Upper lobe of right lung (tissue), 1 donor: ENCODE results near the gene TRIM51. TPM values are rescaled to one million over a fixed set of nuclear protein-coding genes. Genes with fewer than 3 reads are reported as not detected.
A peak's percentile ranks its signal among the peaks of the same experiment; 100 is the strongest.
"Not testable (repeated sequence)": the region's sequence is repeated elsewhere in the genome, so short reads cannot be mapped to it uniquely, and the experiment has no call there.

Source experiments
- ATAC-seq: fragments of 200-7000 bp; cut with Tn5 transposase; one replicate; pipeline ENCODE4 v1.9.1; 2020; ENCODE audit warnings: mild to moderate bottlenecking, moderate library complexity
- DNase-seq: peaks from one replicate; pipeline ENCODE4 v3.0.0-alpha.2; 2020
- H3K27ac ChIP-seq: fragments of 200-600 bp; one replicate; pipeline ENCODE4 v1.8.0; 2022
- H3K27me3 ChIP-seq: fragments of 200-600 bp; one replicate; pipeline ENCODE4 v1.8.0; 2022; ENCODE audit warnings: mild to moderate bottlenecking
- H3K36me3 ChIP-seq: fragments of 200-600 bp; one replicate; pipeline ENCODE4 v1.8.0; 2022
- H3K4me1 ChIP-seq: fragments of 200-600 bp; one replicate; pipeline ENCODE4 v1.8.0; 2022
- H3K4me3 ChIP-seq: fragments of 200-600 bp; one replicate; pipeline ENCODE4 v1.8.0; 2022; ENCODE audit warnings: mild to moderate bottlenecking
- H3K9me3 ChIP-seq: fragments of 200-600 bp; one replicate; pipeline ENCODE4 v1.8.0; 2022
- intact Hi-C: fragments of 100-400 bp; cut with DNase I; formaldehyde crosslinking; loops from one replicate; pipeline ENCODE4 v1.11.0; 2022
- total RNA-seq: library from RNA; stranded (reverse); fragmentation: NEBNext Ultra II Directional; extraction: Animal tissue kit (Norgen Biotek cat#: 25700); gene quantifications from one replicate; pipeline ENCODE4 v1.2.1, GENCODE V29; 2021
- TF ChIP-seq, protein P1 (sequence below): fragments of 200-600 bp; IDR thresholded peaks from one replicate; pipeline ENCODE4 v1.8.0; 2022; ENCODE audit warnings: antibody characterized with exemption
- donor health status: DM: no; HTN: yes; CAD: no; lungs with severe emphysema.

The TRIM51 gene
- total RNA-seq, 1 donor from 2014 or later, result not detected

DNA sequence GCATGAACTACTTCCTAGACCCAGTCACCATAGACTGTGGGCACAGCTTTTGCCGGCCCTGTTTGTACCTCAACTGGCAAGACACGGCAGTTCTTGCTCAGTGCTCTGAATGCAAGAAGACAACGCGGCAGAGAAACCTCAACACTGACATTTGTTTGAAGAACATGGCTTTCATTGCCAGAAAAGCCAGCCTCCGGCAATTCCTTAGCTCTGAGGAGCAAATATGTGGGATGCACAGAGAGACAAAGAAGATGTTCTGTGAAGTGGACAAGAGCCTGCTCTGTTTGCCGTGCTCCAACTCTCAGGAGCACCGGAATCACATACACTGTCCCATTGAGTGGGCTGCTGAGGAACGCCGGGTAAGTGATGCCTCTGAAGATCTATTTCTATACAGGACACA is 2.4 kb downstream of the TRIM51 start:
- H3K4me1 ChIP-seq, ATAC-seq, H3K27ac ChIP-seq, H3K4me3 ChIP-seq, H3K36me3 ChIP-seq, DNase-seq, H3K9me3 ChIP-seq, intact Hi-C loops, H3K27me3 ChIP-seq: not testable (repeated sequence)

DNA sequence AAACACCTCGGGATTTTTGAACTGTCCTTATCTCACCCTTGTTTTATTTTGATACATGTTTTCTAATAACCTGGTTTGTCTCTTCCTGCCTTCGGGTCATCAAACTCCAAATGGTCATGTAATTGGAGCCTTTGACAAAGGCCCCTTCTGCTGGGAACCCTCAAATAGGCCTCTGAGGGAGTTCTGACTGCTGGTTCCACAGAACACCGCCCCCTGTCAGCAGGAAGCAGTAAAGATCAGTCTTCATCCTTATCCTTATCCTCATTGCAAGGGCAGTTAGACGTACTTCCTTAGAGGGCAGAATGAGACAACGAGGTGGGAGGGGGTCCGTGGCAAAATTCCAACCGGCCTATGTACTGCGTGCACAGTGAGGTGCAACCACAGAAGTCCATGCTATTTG is 12.1 kb downstream of the TRIM51 start:
- ATAC-seq, result no peak
- TF ChIP-seq, protein P1, sequence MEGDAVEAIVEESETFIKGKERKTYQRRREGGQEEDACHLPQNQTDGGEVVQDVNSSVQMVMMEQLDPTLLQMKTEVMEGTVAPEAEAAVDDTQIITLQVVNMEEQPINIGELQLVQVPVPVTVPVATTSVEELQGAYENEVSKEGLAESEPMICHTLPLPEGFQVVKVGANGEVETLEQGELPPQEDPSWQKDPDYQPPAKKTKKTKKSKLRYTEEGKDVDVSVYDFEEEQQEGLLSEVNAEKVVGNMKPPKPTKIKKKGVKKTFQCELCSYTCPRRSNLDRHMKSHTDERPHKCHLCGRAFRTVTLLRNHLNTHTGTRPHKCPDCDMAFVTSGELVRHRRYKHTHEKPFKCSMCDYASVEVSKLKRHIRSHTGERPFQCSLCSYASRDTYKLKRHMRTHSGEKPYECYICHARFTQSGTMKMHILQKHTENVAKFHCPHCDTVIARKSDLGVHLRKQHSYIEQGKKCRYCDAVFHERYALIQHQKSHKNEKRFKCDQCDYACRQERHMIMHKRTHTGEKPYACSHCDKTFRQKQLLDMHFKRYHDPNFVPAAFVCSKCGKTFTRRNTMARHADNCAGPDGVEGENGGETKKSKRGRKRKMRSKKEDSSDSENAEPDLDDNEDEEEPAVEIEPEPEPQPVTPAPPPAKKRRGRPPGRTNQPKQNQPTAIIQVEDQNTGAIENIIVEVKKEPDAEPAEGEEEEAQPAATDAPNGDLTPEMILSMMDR, result no peak
- H3K36me3 ChIP-seq, result no peaks in the 10 kb centered on the region
- DNase-seq, result no peak
- H3K4me3 ChIP-seq, result no peak overlapping the region
- H3K27me3 ChIP-seq, result no peaks in the 10 kb centered on the region
- no peak overlapping the region for H3K27ac ChIP-seq
- no peaks in the 10 kb centered on the region for H3K4me1 ChIP-seq
- intact Hi-C loops, result no loop called here
- no peaks in the 10 kb centered on the region for H3K9me3 ChIP-seq

DNA sequence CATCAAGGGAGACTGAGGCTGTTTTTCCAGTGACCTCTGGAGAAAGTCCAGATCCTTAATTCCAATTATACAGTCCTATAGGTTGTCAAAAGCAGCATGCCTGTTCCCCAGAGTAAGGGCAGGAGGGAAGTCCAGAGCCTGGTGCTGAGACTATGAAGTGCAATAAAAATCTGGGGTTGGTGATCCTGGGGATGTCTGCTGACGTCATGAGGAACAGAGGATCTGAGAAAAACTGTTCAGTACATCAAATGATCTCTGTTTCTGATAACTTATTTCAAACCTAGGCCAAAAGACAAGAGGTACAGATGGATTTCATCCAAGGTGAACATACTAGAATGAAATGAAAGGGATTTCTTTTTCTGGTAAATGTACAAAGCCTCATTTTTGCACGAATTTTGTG is 19.2 kb downstream of the TRIM51 start:
- intact Hi-C loops, result no loop called here
- no peak for ATAC-seq
- Histone ChIP-seq H3K36me3 (no peaks in the 10 kb centered on the region), H3K27ac (no peak overlapping the region), H3K27me3 (no peaks in the 10 kb centered on the region), H3K4me1 (no peaks in the 10 kb centered on the region), H3K4me3 (no peak overlapping the region), H3K9me3 (no peaks in the 10 kb centered on the region)
- TF ChIP-seq, protein P1, result no peak
- DNase-seq, result no peak

DNA sequence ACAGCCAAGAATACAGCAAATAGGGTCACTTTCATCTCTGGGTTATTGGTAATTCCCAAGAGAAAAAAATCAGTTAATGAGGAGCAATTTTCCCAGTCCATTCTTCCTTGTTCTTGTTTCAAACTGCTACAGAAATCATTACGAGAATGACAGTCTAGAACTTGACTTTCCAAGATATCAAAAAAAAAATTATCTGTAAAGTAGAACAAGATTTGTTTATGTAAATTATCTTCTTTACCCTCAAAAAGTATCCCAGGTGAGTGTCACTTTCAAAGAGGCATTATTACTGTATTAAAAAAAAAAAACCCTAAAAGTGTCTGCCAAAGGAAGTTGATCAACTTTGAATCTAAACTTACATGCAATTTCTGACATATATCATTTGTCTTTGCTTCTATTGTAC is 31.4 kb downstream of the TRIM51 start, which contains the start of gene OR5W2:
OR5W2 (minus strand) TSS at position 101 of the 400 bp plus-strand sequence; CDS start at position 101, 0 bp downstream.
- ATAC-seq (no peak), DNase-seq (no peak)
- H3K4me1 ChIP-seq, result no peaks in the 10 kb centered on the region
- H3K27me3 ChIP-seq, result no peaks in the 10 kb centered on the region
- TF ChIP-seq, protein P1, result no peak
- no peak within 1 kb of the TSS for H3K27ac ChIP-seq
- H3K4me3 ChIP-seq, result no peak within 1 kb of the TSS
- intact Hi-C loops, result no loop called here
- no peaks in the 10 kb centered on the region for H3K9me3 ChIP-seq
- no peaks in the 10 kb centered on the region for H3K36me3 ChIP-seq

DNA sequence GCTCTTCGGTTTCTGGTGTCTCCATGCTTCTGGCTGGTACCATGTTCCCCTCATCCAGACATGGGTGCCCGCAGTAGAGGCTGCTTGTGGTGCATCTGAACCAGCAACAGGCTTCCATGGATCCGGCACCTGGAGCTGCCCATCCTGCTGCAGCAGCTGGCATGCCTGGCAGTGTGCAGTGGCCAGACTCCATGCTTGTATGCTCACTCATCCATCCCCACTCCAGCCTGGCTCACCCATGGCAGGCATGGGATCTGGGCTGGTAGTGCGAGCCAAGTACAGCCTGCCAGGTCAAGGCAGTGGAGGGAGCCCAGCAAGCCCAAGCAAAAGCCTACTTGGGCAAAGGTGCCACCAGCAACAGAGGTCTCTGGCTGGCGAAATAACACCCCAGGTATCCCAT is 37.4 kb downstream of the TRIM51 start:
- TF ChIP-seq, protein P1, result no peak
- Histone ChIP-seq H3K4me1 (no peaks in the 10 kb centered on the region), H3K4me3 (no peak overlapping the region), H3K9me3 (no peaks in the 10 kb centered on the region), H3K27ac (no peak overlapping the region), H3K27me3 (no peaks in the 10 kb centered on the region), H3K36me3 (no peaks in the 10 kb centered on the region)
- intact Hi-C loops, result no loop called here
- no peak for ATAC-seq
- peak; percentile 41 for DNase-seq

DNA sequence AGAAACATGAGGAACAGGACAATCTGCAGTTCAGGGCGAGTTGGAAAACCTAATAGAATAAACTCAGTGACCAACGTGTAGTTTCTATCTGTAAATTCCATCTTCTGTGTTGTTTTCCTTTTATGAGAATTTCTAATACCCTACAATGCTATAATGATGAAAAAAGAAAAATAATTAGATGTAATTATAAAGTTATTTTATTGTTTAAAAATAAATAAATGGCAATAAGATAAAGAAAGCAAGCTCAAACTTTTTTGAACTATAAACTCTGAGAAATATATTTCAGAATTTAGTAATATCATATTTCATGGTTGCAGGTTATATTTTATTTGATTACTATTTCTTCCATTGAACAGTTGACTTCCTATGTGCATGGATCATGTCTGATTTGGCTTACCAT is 53.2 kb downstream of the TRIM51 start, which contains the start of gene OR5I1:
OR5I1 (minus strand) TSS at position 101 of the 400 bp plus-strand sequence; CDS start at position 101, 0 bp downstream.
- ATAC-seq, result no peak
- intact Hi-C loops, result no loop called here

More for the DNA sequence above, 53.2 kb downstream of the TRIM51 start, which contains the start of gene OR5I1:
- Histone ChIP-seq H3K27me3 (no peaks in the 10 kb centered on the region), H3K4me1 (no peaks in the 10 kb centered on the region), H3K36me3 (no peaks in the 10 kb centered on the region), H3K27ac (no peak within 1 kb of the TSS), H3K9me3 (no peaks in the 10 kb centered on the region), H3K4me3 (no peak within 1 kb of the TSS)
- TF ChIP-seq, protein P1, result no peak
- no peak for DNase-seq

Other genes starting within 250 kb of the TRIM51 start
- not detected for gene OR4P4, start 248.2 kb upstream of the TRIM51 start, total RNA-seq
- gene OR4S2, start 235.0 kb upstream of the TRIM51 start, total RNA-seq, result not detected
- not detected for gene OR4C6, start 221.1 kb upstream of the TRIM51 start, total RNA-seq
- gene OR5D13, start 109.9 kb upstream of the TRIM51 start, total RNA-seq, result not detected
- gene OR5D14, start 87.7 kb upstream of the TRIM51 start, total RNA-seq, result not detected
- gene OR5L1, start 71.9 kb upstream of the TRIM51 start, total RNA-seq, result not detected
- gene OR5D18, start 63.7 kb upstream of the TRIM51 start, total RNA-seq, result not detected
- gene OR5L2, start 56.1 kb upstream of the TRIM51 start, total RNA-seq, result not detected
- not detected for gene OR5D16, start 44.5 kb upstream of the TRIM51 start, total RNA-seq
- gene OR5W2, start 31.3 kb downstream of the TRIM51 start, total RNA-seq, result not detected
- gene OR5I1, start 53.1 kb downstream of the TRIM51 start, total RNA-seq, result not detected
- gene OR10AG1, start 86.6 kb downstream of the TRIM51 start, total RNA-seq, result not detected
- gene OR5F1, start 111.3 kb downstream of the TRIM51 start, total RNA-seq, result not detected
- gene OR5AS1, start 144.4 kb downstream of the TRIM51 start, total RNA-seq, result not detected
- gene OR8I2, start 210.0 kb downstream of the TRIM51 start, total RNA-seq, result not detected
- gene OR8H2, start 220.4 kb downstream of the TRIM51 start, total RNA-seq, result not detected
- not detected for gene OR8H3, start 239.1 kb downstream of the TRIM51 start, total RNA-seq